IPS-15b (cell line): Measurements from ENCODE around the gene ASB8.
"Not testable (repeated sequence)": the region's sequence is repeated elsewhere in the genome, so short reads cannot be mapped to it uniquely, and the experiment has no call there.

Experiments used
- H3K27me3 ChIP-seq: one replicate; pipeline ENCODE4 v1.6.1; 2013; ENCODE audit warnings: low read length; ENCODE audit not compliant: control insufficient read depth, insufficient read depth
- H3K36me3 ChIP-seq: one replicate; pipeline ENCODE4 v1.6.1; 2013; ENCODE audit warnings: low read length; ENCODE audit not compliant: control insufficient read depth, insufficient read depth
- H3K4me1 ChIP-seq: one replicate; pipeline ENCODE4 v1.6.1; 2013; ENCODE audit warnings: mild to moderate bottlenecking, low read length; ENCODE audit not compliant: control insufficient read depth, insufficient read depth
- H3K4me3 ChIP-seq: one replicate; pipeline ENCODE4 v1.5.1; 2013; ENCODE audit warnings: low read depth, low read length
- H3K9ac ChIP-seq: one replicate; pipeline ENCODE4 v1.6.1; 2013; ENCODE audit warnings: low read depth, mild to moderate bottlenecking, low read length
- H3K9me3 ChIP-seq: one replicate; pipeline ENCODE4 v1.6.1; 2013; ENCODE audit warnings: mild to moderate bottlenecking, low read length; ENCODE audit not compliant: control insufficient read depth, insufficient read depth

The ASB8 gene

DNA sequence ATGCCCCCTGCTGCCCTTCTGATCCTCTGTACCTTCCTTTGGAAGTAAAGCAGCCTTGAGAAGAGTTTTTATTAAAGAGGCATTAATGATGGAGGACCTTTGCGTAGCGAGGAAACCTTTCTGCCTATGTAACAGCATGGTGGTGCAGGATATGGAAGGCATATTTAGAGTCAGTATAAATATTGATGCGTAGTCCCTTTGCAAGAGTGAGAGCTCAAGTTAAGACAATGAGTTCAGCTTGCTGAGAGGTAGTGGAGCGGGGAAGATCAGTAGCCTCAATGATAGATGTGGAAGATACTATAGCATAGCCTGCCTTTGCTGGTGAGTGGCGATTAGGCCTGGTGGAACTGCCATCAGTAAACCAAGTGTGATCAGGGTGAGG is 46.0 kb downstream of the ASB8 start:
- H3K27me3 ChIP-seq: peaks cover 10% of the 10 kb centered on the region
- not testable (repeated sequence) for H3K9ac ChIP-seq, H3K9me3 ChIP-seq, H3K36me3 ChIP-seq, H3K4me3 ChIP-seq, H3K4me1 ChIP-seq

DNA sequence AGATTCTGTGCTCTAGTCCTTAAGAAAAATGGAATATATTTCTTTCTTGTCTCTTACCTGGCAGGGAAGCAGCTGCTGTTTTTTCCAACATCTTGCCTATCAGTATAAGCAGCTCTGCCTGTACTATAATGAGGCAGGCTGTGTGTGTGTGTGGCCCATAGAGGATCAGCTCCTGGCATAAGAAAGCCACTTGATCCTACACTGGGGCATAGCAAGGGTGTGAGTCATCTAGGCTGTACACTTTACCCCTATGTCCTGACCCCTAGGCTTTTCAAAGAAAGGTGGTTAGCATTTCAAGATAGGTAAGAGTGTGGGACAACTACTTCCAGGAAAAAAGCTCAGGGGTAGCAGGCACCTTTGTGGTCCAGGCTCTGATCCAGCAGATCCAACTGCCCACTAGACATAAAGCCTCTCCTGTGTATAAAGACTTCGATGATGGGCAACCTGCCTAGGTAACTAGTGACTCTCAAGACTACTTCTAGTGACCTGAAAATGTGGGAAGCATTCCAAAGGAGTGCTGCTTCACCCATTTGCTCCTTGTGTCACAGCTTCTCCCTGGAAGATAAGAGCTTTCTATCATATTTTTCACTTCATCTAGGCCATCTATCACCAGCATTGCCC is 46.5 kb downstream of the ASB8 start:
- no peak overlapping the region for H3K4me3 ChIP-seq
- no peak overlapping the region for H3K9ac ChIP-seq
- no peaks in the 10 kb centered on the region for H3K36me3 ChIP-seq
- peaks cover 10% of the 10 kb centered on the region for H3K27me3 ChIP-seq
- no peaks in the 10 kb centered on the region for H3K9me3 ChIP-seq
- no peaks in the 10 kb centered on the region for H3K4me1 ChIP-seq

DNA sequence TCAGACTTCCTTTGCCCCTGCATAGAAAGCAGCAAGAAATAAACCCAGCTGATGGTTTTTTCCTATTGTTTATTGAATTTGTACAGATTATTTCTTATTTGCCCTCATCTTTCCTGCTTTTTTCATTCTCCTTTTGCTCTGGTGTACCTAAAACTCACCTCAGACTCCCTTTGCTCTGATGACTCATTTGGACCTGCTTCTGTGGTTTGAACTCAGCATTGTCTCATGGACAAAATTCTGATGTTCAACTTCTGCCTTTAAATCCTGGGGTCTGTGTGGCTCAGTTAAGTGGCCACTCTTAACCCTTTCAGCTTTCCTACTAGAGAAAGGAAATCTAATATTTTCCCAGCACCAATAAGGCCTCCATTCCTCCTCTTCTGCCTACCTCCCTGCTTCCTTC is 47.9 kb downstream of the ASB8 start:
- Histone ChIP-seq H3K9ac (no peak overlapping the region), H3K9me3 (no peaks in the 10 kb centered on the region), H3K36me3 (no peaks in the 10 kb centered on the region), H3K4me1 (peaks cover 4% of the 10 kb centered on the region), H3K4me3 (no peak overlapping the region), H3K27me3 (peaks cover 10% of the 10 kb centered on the region)

DNA sequence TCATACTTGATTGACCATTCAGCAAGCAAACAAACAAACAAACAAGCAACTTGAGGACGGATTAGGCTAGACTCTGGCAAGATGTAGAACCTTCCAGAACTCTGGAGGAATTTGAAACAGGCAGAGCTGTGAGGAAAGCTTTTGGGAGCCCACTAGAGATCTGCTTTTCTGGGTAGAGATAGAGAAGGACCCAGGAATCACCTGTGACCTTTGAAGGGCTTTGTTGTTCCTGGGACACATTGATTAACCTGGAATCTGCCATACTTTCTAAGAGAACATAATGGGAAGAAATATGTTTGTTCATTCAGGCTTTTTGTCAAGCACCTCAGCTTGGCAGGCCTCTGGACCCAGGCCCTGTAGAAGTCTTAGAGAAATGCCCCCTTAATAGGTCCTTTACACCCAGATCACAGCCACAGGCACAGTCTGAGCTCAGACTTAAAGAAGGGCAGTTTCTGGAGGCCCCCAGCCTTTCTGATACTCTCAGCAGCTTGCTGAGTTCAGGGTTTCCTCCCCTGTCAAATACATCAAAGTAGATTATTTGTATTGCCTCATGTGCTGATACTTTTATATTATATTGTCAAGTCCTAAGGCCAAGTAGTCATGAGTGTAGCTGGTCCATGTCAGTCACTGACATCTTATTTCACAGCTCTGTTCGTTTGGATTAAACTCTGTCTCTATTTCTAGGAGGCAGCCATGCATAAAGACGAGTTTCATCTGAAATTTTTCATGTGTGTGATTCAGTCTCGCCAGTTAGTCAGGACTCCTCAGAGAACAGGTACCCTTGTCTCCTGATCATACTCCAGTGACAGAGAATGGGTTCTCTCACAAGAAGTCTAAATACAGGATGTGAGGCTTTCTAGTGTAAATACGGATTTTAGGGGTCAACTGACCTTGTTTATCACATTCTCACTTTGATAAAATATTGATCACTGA is 50.4 kb downstream of the ASB8 start:
- H3K9me3 ChIP-seq: no peaks in the 10 kb centered on the region

DNA sequence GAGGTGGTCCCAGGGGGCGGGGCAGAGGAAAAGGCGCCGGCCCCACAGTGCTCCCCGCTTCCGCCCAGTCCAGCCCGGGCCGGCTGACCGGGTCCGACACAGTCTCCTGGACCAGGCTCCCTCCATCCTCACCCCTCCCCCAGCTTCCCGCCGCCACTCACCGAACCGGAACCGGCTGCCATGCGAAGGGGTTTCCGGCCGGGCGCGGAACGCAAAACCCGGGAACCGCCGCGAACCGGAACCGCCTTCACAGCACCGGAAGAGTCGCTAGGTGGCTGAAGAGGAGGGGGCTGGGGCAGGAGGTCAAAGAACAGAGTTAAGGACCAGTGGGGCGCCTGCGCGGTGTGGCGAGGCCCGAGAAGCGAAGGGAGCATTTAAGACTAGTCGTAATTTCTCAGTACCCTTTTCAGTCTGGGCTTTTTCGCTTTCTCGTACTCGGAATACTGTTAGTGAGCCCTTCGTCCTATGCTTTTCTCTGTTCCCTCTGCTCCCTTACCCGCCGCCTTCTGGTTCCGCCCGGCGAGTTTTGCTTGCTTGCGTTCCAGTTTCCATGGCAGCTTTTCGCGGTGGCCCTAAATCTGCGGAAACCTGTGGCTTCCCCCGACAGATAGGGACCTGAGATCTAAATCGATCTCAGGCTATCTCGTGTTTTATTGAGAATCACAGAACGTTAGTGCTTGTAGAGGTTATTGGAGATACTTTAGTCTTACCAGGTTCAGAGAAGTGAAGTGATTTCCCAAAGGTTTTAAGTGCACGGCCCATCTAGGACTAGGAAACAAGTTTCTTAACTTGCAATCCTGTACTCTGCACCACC is 51.2 kb downstream of the ASB8 start, which contains the start of gene SENP1:
SENP1 (minus strand) TSS at position 213 of the 814 bp plus-strand sequence. CDS start 4,607 bp downstream, outside the sequence.
- peak within 1 kb of the TSS; percentile 73 for H3K4me3 ChIP-seq
- peak within 1 kb of the TSS; percentile 86 for H3K9ac ChIP-seq
- H3K4me1 ChIP-seq: peaks cover 5% of the 10 kb centered on the region
- peaks cover 7% of the 10 kb centered on the region for H3K27me3 ChIP-seq
- H3K9me3 ChIP-seq: no peaks in the 10 kb centered on the region
- no peaks in the 10 kb centered on the region for H3K36me3 ChIP-seq

More for the DNA sequence above, 50.4 kb downstream of the ASB8 start:
- H3K4me1 ChIP-seq: peaks cover 5% of the 10 kb centered on the region
- peak overlapping the region; percentile 86 for H3K9ac ChIP-seq
- peaks cover 8% of the 10 kb centered on the region for H3K27me3 ChIP-seq
- H3K36me3 ChIP-seq: no peaks in the 10 kb centered on the region
- H3K4me3 ChIP-seq: peak overlapping the region; percentile 73

DNA sequence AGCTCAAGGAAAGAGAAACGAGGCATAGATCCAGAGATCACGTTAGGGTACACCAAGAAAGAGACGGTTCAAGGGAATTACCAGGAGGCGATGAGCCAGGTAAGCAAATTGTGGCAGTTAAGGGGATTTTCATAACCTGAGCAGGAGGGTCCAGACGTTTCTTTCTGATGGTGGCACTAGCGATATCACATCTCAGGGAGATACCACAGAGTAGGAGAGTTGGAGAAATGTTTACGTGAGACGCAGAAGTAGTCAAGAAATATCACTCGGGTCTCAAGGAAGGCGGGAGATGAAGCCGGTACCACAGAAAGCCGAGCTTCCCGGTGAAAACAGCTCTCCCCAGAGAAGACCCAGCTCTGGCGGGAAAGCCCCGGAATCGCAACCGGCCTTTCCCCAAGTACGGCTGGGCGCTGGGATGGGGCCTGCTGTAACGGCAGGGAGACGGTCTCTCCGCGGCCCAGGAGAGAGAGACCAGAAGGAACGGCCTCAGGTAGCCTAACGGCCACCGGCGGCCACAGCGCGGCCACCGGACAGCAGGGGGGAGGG is 51.9 kb downstream of the ASB8 start:
- Histone ChIP-seq H3K36me3 (no peaks in the 10 kb centered on the region), H3K4me3 (peak overlapping the region; percentile 73), H3K4me1 (peaks cover 5% of the 10 kb centered on the region), H3K9ac (peak overlapping the region; percentile 42), H3K9me3 (no peaks in the 10 kb centered on the region), H3K27me3 (peaks cover 5% of the 10 kb centered on the region)

DNA sequence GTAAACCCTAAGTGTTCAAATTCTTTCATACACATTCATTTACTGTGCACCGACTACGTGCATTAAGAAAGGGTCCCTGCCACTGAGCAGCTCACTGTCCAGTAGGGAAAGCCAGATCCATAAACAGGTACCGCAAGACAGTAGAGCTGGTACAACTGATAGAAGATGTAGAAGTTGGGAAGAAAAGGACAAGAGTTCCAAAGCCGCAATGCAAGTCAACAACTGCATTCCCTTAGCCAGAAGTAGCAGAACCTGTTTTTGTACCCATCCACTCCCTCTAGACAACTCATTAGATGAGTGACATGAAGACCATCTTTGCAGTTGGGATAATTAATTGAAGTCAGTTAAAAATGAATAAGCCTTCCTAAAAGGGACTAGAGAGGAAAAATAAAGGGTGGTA is 52.8 kb downstream of the ASB8 start:
- Histone ChIP-seq H3K36me3 (no peaks in the 10 kb centered on the region), H3K4me1 (peaks cover 5% of the 10 kb centered on the region), H3K9me3 (no peaks in the 10 kb centered on the region), H3K27me3 (peaks cover 2% of the 10 kb centered on the region), H3K9ac (no peak overlapping the region), H3K4me3 (peak overlapping the region; percentile 73)
